Lung (tissue), 12 donors: Measurements from ENCODE around the gene PIF1. TPM values are rescaled to one million over a fixed set of nuclear protein-coding genes. Genes with fewer than 3 reads are reported as not detected.

ENCODE experiments used
- ATAC-seq: fragments of 200-7000 bp; cut with Tn5 transposase; one replicate; pipeline ENCODE4 v1.9.1; 2020; ENCODE audit warnings: moderate number of reproducible peaks; ENCODE audit not compliant: insufficient read depth, low FRiP score
- DNase-seq, 3 donors: peaks; one replicate each; pipeline ENCODE4 v3.0.0-alpha.2; 2013 to 2017
- H3K27ac ChIP-seq, 2 donors: one replicate each; pipeline ENCODE4 v1.5.1; 2013; ENCODE audit warnings: mild to moderate bottlenecking in 2 of 2, moderate library complexity in 2 of 2, control low read depth in 1 of 2, inconsistent platforms in 1 of 2, low read depth in 1 of 2, low read length in 1 of 2
- H3K27me3 ChIP-seq, 3 donors: one replicate each; pipeline ENCODE4 v1.5.1; 2013; ENCODE audit warnings: low read length in 2 of 3; ENCODE audit not compliant: control insufficient read depth in 3 of 3, insufficient read depth in 3 of 3
- H3K36me3 ChIP-seq, 4 donors: one replicate each; pipeline ENCODE4 v1.5.1; 2013; ENCODE audit warnings: low read length in 4 of 4, mild to moderate bottlenecking in 1 of 4, moderate library complexity in 1 of 4; ENCODE audit not compliant: control insufficient read depth in 4 of 4, insufficient read depth in 4 of 4
- H3K4me1 ChIP-seq, 5 donors: one replicate each; pipeline ENCODE4 v1.5.1; 2013; ENCODE audit warnings: low read length in 5 of 5, mild to moderate bottlenecking in 2 of 5, moderate library complexity in 1 of 5; ENCODE audit not compliant: control insufficient read depth in 5 of 5, insufficient read depth in 5 of 5
- H3K4me3 ChIP-seq: one replicate; pipeline ENCODE4 v1.5.1; 2013; ENCODE audit warnings: mild to moderate bottlenecking, control low read depth, moderate library complexity
- H3K9ac ChIP-seq, 2 donors: one replicate each; pipeline ENCODE4 v1.5.1; 2013; ENCODE audit warnings: low read length in 2 of 2, control low read depth in 1 of 2; ENCODE audit not compliant: insufficient read depth in 1 of 2
- H3K9me3 ChIP-seq, 4 donors: one replicate each; pipeline ENCODE4 v1.5.1; 2013; ENCODE audit warnings: low read length in 3 of 4, mild to moderate bottlenecking in 1 of 4, moderate library complexity in 1 of 4; ENCODE audit not compliant: control insufficient read depth in 4 of 4, insufficient read depth in 3 of 4
- CTCF ChIP-seq: IDR thresholded peaks from 2 replicates; pipeline ENCODE4 v1.5.1; 2012; ENCODE audit warnings: mild to moderate bottlenecking; ENCODE audit errors: control extremely low read depth, extremely low read depth
- WGBS, 2 donors: extraction: QIAGEN DNeasy Blood & Tissue Kit; methylation state at CpG; one replicate each; pipeline ENCODE4 v1.1.7; 2013; 5-methylcytosine and 5-hydroxymethylcytosine counted together
- polyA plus RNA-seq, 2 donors: library from polyadenylated mRNA; stranded (reverse); fragments of 200-250 nt; gene quantifications; one replicate each; pipeline ENCODE4 v1.2.1, GENCODE V29; 2013
- total RNA-seq, 2 donors: library from RNA; depleted of rRNA in 1 of 2; stranded (reverse); fragments of >200 nt in 1 of 2; gene quantifications; one replicate each; pipeline ENCODE4 v1.2.1, GENCODE V29; 2014 to 2021
- donor health status: control.
- donor health status: control.
- donor health status: Bipolar disorder and iron deficiency.
- donor health status: healthy.
- donor health status: DM: yes; HTN: yes; CAD: no.

Gene PIF1
- total and polyA plus RNA-seq, 4 donors = 1.1 to 2.4 (median 1.2) TPM

GRCh38 chr15:64855205-64855975, 29.9 kb upstream of the PIF1 start:
- peak in 1 of 3 donors; percentile 43 for DNase-seq
- peak overlapping the region in 1 of 2 donors; percentile 43 for H3K9ac ChIP-seq

GRCh38 chr15:64854526-64854925, 29.1 kb upstream of the PIF1 start:
- WGBS, 2 donors = 77 to 86% methylated on average over 3 of the region's 3 CpGs
- DNase-seq (peak in 1 of 3 donors; percentile 43), ATAC-seq (no peak)
- H3K4me1 ChIP-seq = peaks cover 0 to 65% (median 35%) of the 10 kb centered on the region in 5 donors
- peaks cover 0 to 41% (median 11%) of the 10 kb centered on the region in 4 donors for H3K36me3 ChIP-seq
- H3K9ac ChIP-seq = no peak overlapping the region
- H3K9me3 ChIP-seq = no peaks in the 10 kb centered on the region
- no peaks in the 10 kb centered on the region for H3K27me3 ChIP-seq
- H3K4me3 ChIP-seq = no peak overlapping the region
- TF ChIP-seq CTCF = no peak
- H3K27ac ChIP-seq = peak overlapping the region in 1 of 2 donors; percentile 18

More at GRCh38 chr15:64855205-64855975, 29.9 kb upstream of the PIF1 start:
- peak overlapping the region in 1 of 2 donors; percentile 40 for H3K27ac ChIP-seq
- no peaks in the 10 kb centered on the region for H3K9me3 ChIP-seq
- 72 to 83% methylated on average over 7 of the region's 7 CpGs for WGBS, 2 donors
- no peak for ATAC-seq
- no peak overlapping the region for H3K4me3 ChIP-seq
- TF ChIP-seq CTCF = no peak
- H3K27me3 ChIP-seq = no peaks in the 10 kb centered on the region
- peaks cover 0 to 47% (median 12%) of the 10 kb centered on the region in 4 donors for H3K36me3 ChIP-seq
- peaks cover 0 to 65% (median 35%) of the 10 kb centered on the region in 5 donors for H3K4me1 ChIP-seq

- peak overlapping the region in 1 of 2 donors; percentile 18 for H3K27ac ChIP-seq
These were observed 28.6 kb upstream of the PIF1 start for GRCh38 chr15:64854041-64854440.

More at GRCh38 chr15:64854041-64854440, 28.6 kb upstream of the PIF1 start:
- Histone ChIP-seq H3K36me3 (peaks cover 0 to 38% (median 11%) of the 10 kb centered on the region in 4 donors), H3K4me1 (peaks cover 0 to 65% (median 35%) of the 10 kb centered on the region in 5 donors), H3K9me3 (no peaks in the 10 kb centered on the region), H3K4me3 (no peak overlapping the region), H3K9ac (no peak overlapping the region), H3K27me3 (no peaks in the 10 kb centered on the region)
- no peak for ATAC-seq
- WGBS, 2 donors = 63 to 87% methylated on average over 4 of the region's 4 CpGs
- TF ChIP-seq CTCF = no peak
- no peak for DNase-seq
